Activated CD4-positive, alpha-beta T cell treated with anti-CD3 and anti-CD28 coated beads, Interleukin-10, Interleukin-2, amounts not matched to agents 100 ng/mL and 50 ng/mL, durations not matched to agents 16 hours and 8 hours (primary cell): Measurements from ENCODE around the gene GID8.

Source experiments
- DNase-seq: peaks from one replicate; pipeline ENCODE4 v3.0.0-alpha.2; 2020

GID8 gene

GRCh38 chr20:62991196-62991807 is 53.4 kb downstream of the GID8 start:
- no peak for DNase-seq

- no peak for DNase-seq
These were observed 53.9 kb downstream of the GID8 start for GRCh38 chr20:62991863-62992262.

GRCh38 chr20:62993856-62994494 is 56.0 kb downstream of the GID8 start:
- DNase-seq: no peak

- no peak for DNase-seq
These were observed 56.9 kb downstream of the GID8 start for GRCh38 chr20:62994869-62995281.

- no peak for DNase-seq
These were observed 57.5 kb downstream of the GID8 start for GRCh38 chr20:62995481-62995880.

GRCh38 chr20:62995898-62996595 is 58.1 kb downstream of the GID8 start:
- no peak for DNase-seq

- no peak for DNase-seq
These were observed 58.6 kb downstream of the GID8 start for GRCh38 chr20:62996596-62996982.

GRCh38 chr20:62997417-62998035 is 59.6 kb downstream of the GID8 start:
- no peak for DNase-seq
